NOMO-1 treated with DMSO at 0.1 percent for 48 hours (cell line): ENCODE measurements around the gene RAP1GAP2.
"Not testable (repeated sequence)": the region's sequence is repeated elsewhere in the genome, so short reads cannot be mapped to it uniquely, and the experiment has no call there.

ENCODE experiments used
- DNase-seq: peaks from one replicate; lab custom pipeline; 2025; ENCODE audit not compliant: unreplicated experiment; lab: John Stamatoyannopoulos, UW

The RAP1GAP2 gene

GRCh38 chr17:2814049-2814448 lies 17.8 kb downstream of the RAP1GAP2 start:
- DNase-seq: peak; percentile 30

DNA sequence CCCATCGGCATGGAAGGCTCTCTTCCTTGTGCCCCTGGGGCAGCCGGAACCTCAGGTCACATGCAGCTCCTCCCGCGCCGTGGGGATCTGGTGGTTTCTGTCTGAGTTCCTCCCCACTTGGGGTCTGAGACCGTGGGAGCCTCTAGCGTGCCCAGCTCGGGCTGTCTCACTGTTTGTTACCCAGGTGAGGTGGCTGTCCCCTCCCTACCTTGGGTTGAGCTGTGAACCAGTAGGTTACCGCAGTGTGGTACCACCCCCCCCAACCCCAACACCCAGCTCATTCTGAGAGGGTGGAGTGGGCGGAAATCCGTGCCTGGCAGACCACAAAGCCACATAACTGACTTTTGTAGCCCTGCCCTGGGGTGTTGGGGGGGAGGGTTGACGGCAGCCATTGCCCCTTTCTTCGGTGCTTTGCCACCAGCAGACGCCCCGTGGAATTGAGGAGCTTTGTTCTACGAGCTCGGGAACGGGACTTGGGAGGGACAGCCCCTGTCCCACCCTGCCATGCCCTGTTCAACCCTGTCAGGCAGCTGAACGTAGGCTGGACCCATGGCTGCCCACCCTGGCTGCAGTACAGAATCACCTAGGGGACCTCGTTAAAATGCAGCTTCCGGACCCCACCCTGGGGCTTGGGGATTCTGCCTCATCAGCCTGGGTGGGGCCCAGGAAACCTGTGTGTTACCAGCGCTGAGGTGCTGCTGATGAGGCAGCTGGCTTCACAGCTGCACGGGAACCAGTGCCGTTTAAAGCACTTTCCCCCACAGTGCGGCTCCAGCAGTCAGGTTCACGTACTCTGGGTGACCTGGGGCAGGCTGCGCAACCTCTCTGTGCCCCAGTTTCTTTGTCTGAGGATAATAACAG lies 18.5 kb downstream of the RAP1GAP2 start:
- peak; percentile 47 for DNase-seq

GRCh38 chr17:2815781-2816185 lies 19.5 kb downstream of the RAP1GAP2 start:
- DNase-seq: no peak

DNA sequence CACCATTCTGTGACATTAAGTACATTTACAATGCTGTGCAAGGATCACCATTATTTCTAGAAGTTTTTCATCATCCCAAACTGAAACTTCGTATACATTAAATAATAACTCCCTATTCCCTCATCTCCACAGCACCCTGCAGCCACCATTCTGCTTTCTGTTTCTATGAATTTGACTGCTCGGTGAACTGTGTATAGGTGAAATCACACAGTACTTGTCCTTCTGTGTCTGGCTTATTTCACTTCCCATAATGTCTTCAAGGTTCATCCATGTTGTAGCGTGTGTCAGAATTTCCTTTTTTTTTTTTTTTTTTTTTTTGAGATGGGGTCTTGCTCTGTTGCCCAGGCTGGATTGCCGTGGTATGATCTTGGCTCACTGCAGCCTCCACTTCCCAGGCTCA lies 20.4 kb downstream of the RAP1GAP2 start:
- no peak for DNase-seq

DNA sequence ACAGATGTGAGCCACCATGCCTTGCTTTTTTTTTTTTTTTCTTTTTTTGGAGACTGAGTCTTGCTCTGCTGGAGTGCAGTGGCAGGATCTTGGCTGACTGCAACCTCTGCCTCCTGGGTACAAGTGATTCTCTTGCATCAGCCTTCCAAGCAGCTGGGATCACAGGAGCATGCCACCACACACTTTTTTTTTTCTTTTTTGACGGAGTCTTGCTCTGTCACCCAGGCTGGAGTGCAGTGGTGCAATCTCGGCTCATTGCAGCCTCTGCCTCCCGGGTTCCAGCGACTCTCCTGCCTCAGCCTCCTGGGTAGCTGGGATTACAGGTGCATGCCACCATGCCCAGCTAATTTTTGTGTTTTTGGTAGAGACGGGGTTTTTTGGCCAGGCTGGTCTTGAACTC lies 23.1 kb downstream of the RAP1GAP2 start:
- not testable (repeated sequence) for DNase-seq

DNA sequence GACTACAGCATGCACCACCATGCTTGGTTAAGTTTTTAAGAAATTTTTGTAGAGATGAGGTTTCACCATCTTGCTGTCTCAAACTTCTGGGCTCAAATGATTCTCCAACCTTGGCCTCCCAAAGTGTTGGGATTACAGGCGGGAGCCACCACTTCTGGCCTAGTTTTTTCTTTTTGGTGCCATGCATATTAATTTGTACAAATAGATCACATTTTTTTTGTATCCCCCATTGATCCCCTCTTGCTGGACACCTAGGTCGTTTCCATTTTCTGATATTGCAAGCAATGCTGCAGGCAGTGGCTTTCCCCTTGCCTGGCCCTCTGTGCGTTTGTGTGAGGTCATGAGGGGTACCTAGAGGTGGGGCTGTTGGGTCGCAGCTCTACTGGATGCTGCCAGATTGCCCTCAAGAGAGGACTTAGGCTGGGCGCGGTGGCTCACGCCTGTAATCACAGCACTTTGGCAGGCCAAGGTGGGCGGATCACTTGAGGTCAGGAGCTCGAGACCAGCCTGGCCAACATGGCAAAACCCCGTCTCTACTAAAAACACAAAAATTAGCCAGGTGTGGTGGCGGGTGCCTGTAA lies 23.8 kb downstream of the RAP1GAP2 start:
- DNase-seq: no peak

DNA sequence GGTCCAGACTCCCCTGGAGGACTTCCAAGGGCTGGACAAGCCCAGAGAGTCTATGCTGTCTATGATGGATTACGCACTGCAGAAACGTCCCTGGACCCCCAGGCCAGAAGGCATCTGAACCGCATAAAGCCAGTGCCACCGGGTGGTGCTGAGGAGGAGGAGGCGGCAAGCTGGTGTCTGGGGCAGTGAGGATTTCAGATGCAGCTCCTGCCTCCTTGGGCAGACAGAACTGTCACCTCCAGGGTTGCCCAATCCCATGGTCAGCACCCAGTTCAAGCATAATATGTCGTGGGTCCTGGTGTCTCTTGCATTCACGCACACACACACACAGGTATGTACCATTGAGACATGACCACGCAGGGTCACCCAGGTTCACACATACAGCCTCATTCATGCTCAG lies 25.6 kb downstream of the RAP1GAP2 start:
- no peak for DNase-seq

- DNase-seq: no peak
Observed at GRCh38 chr17:2822358-2822757, 26.1 kb downstream of the RAP1GAP2 start.

DNA sequence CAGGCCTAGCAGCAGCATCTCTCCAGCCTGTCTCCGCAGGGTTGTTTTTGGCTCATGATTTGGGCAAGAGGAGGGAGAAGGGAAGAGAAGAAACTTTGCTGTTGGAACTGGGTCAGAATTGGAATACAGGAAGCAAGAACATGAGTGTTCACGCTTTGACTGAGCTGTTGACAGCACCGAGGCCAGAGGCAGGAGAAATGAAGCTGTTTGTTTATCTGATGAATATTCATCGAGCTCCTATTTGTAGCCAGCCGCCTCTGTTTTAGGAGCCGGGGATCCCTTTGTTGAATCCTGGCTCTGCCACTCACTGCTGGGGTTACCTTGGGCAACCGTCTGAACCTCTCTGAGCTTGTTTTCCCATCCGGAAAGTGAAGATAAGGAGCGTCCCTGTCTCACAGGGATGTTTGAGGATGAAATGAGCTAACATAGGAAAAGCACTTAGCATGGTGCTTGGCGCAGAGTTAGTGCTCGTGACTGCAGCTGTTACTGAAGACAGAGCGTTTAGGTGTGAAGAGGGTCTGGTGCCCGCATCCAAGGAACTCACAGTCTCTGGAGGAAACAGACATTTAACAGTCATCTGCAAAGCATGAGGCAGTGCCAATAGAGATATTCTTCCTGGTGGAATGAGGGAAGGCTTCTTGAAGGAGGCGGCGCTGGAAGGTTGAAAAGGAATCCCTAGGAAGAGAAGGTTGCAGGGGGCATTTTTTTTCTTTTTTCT lies 29.2 kb downstream of the RAP1GAP2 start:
- DNase-seq: no peak

DNA sequence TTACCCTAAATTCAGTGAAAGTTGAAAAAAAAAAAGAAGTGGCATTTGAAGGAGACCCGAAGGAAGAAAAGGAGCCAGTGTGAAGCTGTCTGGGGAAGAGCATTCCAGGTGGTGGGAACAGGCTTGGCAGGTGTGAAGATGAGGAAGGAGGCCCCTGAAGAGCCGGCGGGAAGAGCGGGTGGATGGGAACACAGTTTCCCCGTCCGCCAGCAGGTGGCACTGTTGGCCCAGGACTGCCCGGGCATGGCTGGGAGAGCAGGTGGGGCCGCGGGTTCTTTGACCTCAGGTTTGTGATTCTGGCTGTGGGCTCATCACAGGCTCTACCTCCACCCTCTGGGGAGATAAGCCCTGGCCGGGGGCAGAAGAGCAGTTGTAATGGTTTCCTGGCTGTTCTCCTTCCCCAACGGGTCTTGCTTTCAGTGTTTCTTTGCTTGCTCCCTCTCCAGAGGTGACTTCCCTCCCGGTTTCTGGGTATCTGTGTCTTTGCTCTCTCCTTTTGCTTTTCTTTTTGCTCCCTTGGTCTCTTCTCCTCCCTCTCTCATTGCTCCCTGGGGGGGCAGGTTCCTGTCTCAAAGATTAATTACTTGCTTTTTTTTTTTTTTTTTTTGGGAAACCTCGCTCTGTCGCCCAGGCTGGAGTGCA lies 32.3 kb downstream of the RAP1GAP2 start:
- peak; percentile 69 for DNase-seq

DNA sequence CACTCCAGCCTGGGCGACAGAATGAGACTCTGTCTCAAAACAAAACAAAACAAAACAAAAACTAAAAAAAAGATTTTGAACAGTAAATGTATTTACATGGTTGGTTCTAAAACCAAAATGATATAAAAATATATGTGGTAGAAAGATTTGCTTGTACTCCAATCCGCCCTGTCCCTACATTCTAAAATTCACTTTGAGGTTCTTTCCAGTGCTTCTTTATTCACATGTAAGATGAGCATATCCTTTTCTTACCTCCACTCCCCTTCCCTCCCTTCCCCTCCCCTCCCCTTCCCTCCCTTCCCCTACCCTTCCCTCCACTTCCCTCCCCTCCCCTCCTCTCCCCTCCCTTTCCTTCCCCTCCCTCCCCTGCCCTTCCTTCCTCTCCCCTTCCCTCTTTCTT lies 34.4 kb downstream of the RAP1GAP2 start:
- DNase-seq: no peak

- no peak for DNase-seq
Observed at GRCh38 chr17:2835780-2836179, 39.5 kb downstream of the RAP1GAP2 start.

- DNase-seq: no peak
Observed at GRCh38 chr17:2837147-2837561, 40.9 kb downstream of the RAP1GAP2 start.

GRCh38 chr17:2841606-2842005 lies 45.4 kb downstream of the RAP1GAP2 start:
- no peak for DNase-seq

GRCh38 chr17:2842464-2842863 lies 46.2 kb downstream of the RAP1GAP2 start:
- no peak for DNase-seq

- DNase-seq: no peak
Observed at GRCh38 chr17:2844416-2844815, 48.2 kb downstream of the RAP1GAP2 start.

- peak; percentile 60 for DNase-seq
Observed at GRCh38 chr17:2847381-2848333, 51.4 kb downstream of the RAP1GAP2 start.

DNA sequence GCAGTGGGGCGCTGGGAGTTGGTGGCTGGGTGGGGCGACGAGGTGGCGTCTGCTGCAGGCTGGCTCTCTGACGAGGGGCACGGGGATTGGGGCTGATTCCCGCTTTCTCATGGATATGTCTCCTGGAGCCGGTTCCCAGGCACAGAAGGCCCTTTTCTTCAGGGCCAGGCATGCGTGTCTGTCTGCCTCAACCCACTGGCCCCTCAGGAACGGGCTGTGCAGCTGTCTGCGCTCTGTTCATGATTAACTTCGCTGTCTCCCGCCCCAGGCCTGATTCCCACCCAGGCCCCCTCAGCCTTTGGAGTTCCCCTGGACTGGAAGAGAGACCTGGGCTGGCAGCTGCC lies 53.1 kb downstream of the RAP1GAP2 start:
- no peak for DNase-seq

- no peak for DNase-seq
Observed at GRCh38 chr17:2850991-2851390, 54.8 kb downstream of the RAP1GAP2 start.

DNA sequence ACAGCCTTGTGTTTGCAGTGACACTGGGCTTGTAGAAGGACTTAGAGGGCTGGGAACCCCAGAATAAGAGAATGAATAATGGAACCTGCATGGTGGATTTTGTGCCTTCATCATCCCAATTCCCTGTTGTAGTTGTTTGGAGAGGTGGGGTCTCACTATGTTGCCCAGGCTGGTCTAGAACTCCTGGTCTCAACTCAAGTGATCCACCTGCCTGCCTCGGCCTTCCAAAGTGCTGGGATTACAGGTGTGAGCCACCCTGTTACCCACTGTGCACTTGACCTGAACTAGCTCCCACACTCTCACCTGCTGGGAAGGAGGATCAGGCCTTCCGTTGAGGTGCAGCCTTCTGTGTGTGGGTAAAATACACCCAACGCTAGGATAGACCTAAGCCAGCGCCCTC lies 55.4 kb downstream of the RAP1GAP2 start:
- DNase-seq: no peak
